Activated naive CD8-positive, alpha-beta T cell treated with anti-CD3 and anti-CD28 coated beads, Interleukin-2, amount 10 ng/mL, durations not matched to agents 7 days and 5 days (primary cell): ENCODE data around the gene MPHOSPH9. TPM values are rescaled to one million over a fixed set of nuclear protein-coding genes. Genes with fewer than 3 reads are reported as not detected.

Source experiments
- ATAC-seq: fragments of 150-1000 bp; cut with Tn5 transposase; one replicate; pipeline ENCODE4 v1.10.0; 2021; ENCODE audit warnings: low read depth, moderate library complexity
- POLR2A ChIA-PET: fragments of 350-600 bp; sonication (Branson Sonifier 250); formaldehyde crosslinking; loops from one replicate; lab custom pipeline; 2021; ENCODE audit warnings: antibody characterized with exemption; lab: Charles Lee
- DNase-seq: peaks from one replicate; pipeline ENCODE4 v3.0.0; 2021
- H3K27ac Mint-ChIP-seq: one replicate; pipeline ENCODE4 v1.8.0; 2022; ENCODE audit warnings: mild to moderate bottlenecking, mixed read lengths
- H3K27me3 Mint-ChIP-seq: one replicate; pipeline ENCODE4 v1.8.0; 2022; ENCODE audit warnings: mild to moderate bottlenecking, moderate library complexity, mixed read lengths
- H3K36me3 Mint-ChIP-seq: one replicate; pipeline ENCODE4 v1.8.0; 2021; ENCODE audit warnings: mild to moderate bottlenecking, mixed read lengths
- H3K4me1 Mint-ChIP-seq: one replicate; pipeline ENCODE4 v1.8.0; 2021; ENCODE audit warnings: mixed read lengths
- H3K4me3 Mint-ChIP-seq: one replicate; pipeline ENCODE4 v1.8.0; 2022; ENCODE audit warnings: mild to moderate bottlenecking, moderate library complexity, mixed read lengths
- H3K9me3 Mint-ChIP-seq: one replicate; pipeline ENCODE4 v1.8.0; 2021; ENCODE audit warnings: mixed read lengths
- total RNA-seq, 2 experiments: library from RNA; stranded (reverse); gene quantifications; one replicate each; pipeline ENCODE4 v1.2.3, GENCODE V29; 2021

The MPHOSPH9 gene
- total RNA-seq, 2 experiments from 2014 or later = 121 to 131 TPM

- H3K27ac Mint-ChIP-seq = no peak overlapping the region
- H3K4me1 Mint-ChIP-seq = peaks cover 17% of the 10 kb centered on the region
- H3K27me3 Mint-ChIP-seq = no peaks in the 10 kb centered on the region
- DNase-seq (no peak), ATAC-seq (peak; percentile 45)
- H3K36me3 Mint-ChIP-seq = peaks cover 6% of the 10 kb centered on the region
- H3K9me3 Mint-ChIP-seq = no peaks in the 10 kb centered on the region
- POLR2A ChIA-PET = interaction anchor here (0.5 to 2.4 kb wide), 3 partner anchors 11 to 93 kb away, joined by 3 to 7 read pairs (median 3); partner anchors contain the start of genes MPHOSPH9, MTRFR and PITPNM2
- H3K4me3 Mint-ChIP-seq = no peak overlapping the region
These were observed 92.8 kb downstream of the MPHOSPH9 start for GRCh38 chr12:123139926-123140675.

GRCh38 chr12:123135688-123136087 is 97.3 kb downstream of the MPHOSPH9 start:
- Mint-ChIP-seq H3K36me3 (peaks cover 9% of the 10 kb centered on the region), H3K27ac (no peak overlapping the region), H3K4me1 (peaks cover 33% of the 10 kb centered on the region), H3K27me3 (no peaks in the 10 kb centered on the region), H3K9me3 (no peaks in the 10 kb centered on the region), H3K4me3 (no peak overlapping the region)
- DNase-seq = no peak
- ATAC-seq = no peak
- POLR2A ChIA-PET = no interaction called here

- no peaks in the 10 kb centered on the region for H3K27me3 Mint-ChIP-seq
- peaks cover 9% of the 10 kb centered on the region for H3K36me3 Mint-ChIP-seq
- H3K4me1 Mint-ChIP-seq = peaks cover 27% of the 10 kb centered on the region
- DNase-seq = no peak
- no peak overlapping the region for H3K27ac Mint-ChIP-seq
- H3K9me3 Mint-ChIP-seq = no peaks in the 10 kb centered on the region
- ATAC-seq = no peak
- no peak overlapping the region for H3K4me3 Mint-ChIP-seq
- POLR2A ChIA-PET = no interaction called here
These were observed 98.1 kb downstream of the MPHOSPH9 start for GRCh38 chr12:123134826-123135225.

- no peaks in the 10 kb centered on the region for H3K9me3 Mint-ChIP-seq
- DNase-seq = no peak
- ATAC-seq = no peak
- no peaks in the 10 kb centered on the region for H3K27me3 Mint-ChIP-seq
- H3K4me3 Mint-ChIP-seq = no peak overlapping the region
- peaks cover 6% of the 10 kb centered on the region for H3K36me3 Mint-ChIP-seq
- H3K27ac Mint-ChIP-seq = no peak overlapping the region
- peaks cover 26% of the 10 kb centered on the region for H3K4me1 Mint-ChIP-seq
- POLR2A ChIA-PET = no interaction called here
These were observed 98.7 kb downstream of the MPHOSPH9 start for GRCh38 chr12:123134271-123134671.

GRCh38 chr12:123133701-123134100 is 99.2 kb downstream of the MPHOSPH9 start:
- POLR2A ChIA-PET = no interaction called here
- Mint-ChIP-seq H3K4me1 (peaks cover 26% of the 10 kb centered on the region), H3K27ac (no peak overlapping the region), H3K36me3 (peaks cover 6% of the 10 kb centered on the region), H3K27me3 (no peaks in the 10 kb centered on the region), H3K4me3 (no peak overlapping the region), H3K9me3 (no peaks in the 10 kb centered on the region)
- DNase-seq (no peak), ATAC-seq (no peak)

GRCh38 chr12:123132951-123133619 is 99.9 kb downstream of the MPHOSPH9 start:
- Mint-ChIP-seq H3K4me1 (peaks cover 26% of the 10 kb centered on the region), H3K27me3 (no peaks in the 10 kb centered on the region), H3K4me3 (no peak overlapping the region), H3K9me3 (no peaks in the 10 kb centered on the region), H3K36me3 (peaks cover 6% of the 10 kb centered on the region), H3K27ac (no peak overlapping the region)
- POLR2A ChIA-PET = interaction anchor here (1.5 to 2.7 kb wide), 4 partner anchors 13 to 89 kb away, joined by 4 to 12 read pairs (median 10); no protein-coding TSS in a partner anchor
- ATAC-seq = no peak
- no peak for DNase-seq

- H3K4me3 Mint-ChIP-seq = peak overlapping the region; percentile 79
- POLR2A ChIA-PET = interaction anchor here (0.6 to 2.7 kb wide), 14 partner anchors 9 to 357 kb away, joined by 3 to 12 read pairs (median 4); partner anchors contain the start of genes MPHOSPH9, MTRFR, PITPNM2 and SBNO1
- H3K36me3 Mint-ChIP-seq = peaks cover 6% of the 10 kb centered on the region
- DNase-seq (peak; percentile 66), ATAC-seq (peak; percentile 92)
- no peaks in the 10 kb centered on the region for H3K9me3 Mint-ChIP-seq
- peaks cover 26% of the 10 kb centered on the region for H3K4me1 Mint-ChIP-seq
- H3K27ac Mint-ChIP-seq = peak overlapping the region; percentile 89
- H3K27me3 Mint-ChIP-seq = no peaks in the 10 kb centered on the region
These were observed 101.0 kb downstream of the MPHOSPH9 start for GRCh38 chr12:123131879-123132402.

GRCh38 chr12:123131291-123131832 is 101.6 kb downstream of the MPHOSPH9 start:
- peaks cover 27% of the 10 kb centered on the region for H3K4me1 Mint-ChIP-seq

GRCh38 chr12:123129621-123130020 is 103.3 kb downstream of the MPHOSPH9 start:
- Mint-ChIP-seq H3K36me3 (peaks cover 3% of the 10 kb centered on the region), H3K4me3 (no peak overlapping the region), H3K27me3 (no peaks in the 10 kb centered on the region), H3K4me1 (peaks cover 27% of the 10 kb centered on the region), H3K27ac (no peak overlapping the region), H3K9me3 (no peaks in the 10 kb centered on the region)
- DNase-seq = no peak
- no peak for ATAC-seq
- POLR2A ChIA-PET = no interaction called here

More at GRCh38 chr12:123131291-123131832, 101.6 kb downstream of the MPHOSPH9 start:
- H3K4me3 Mint-ChIP-seq = peak overlapping the region; percentile 79
- H3K27ac Mint-ChIP-seq = peak overlapping the region; percentile 89
- POLR2A ChIA-PET = interaction anchor here (1.0 to 2.7 kb wide), 10 partner anchors 9 to 102 kb away, joined by 3 to 12 read pairs (median 4); partner anchors contain the start of genes MPHOSPH9, MTRFR and PITPNM2
- no peak for DNase-seq
- no peaks in the 10 kb centered on the region for H3K27me3 Mint-ChIP-seq
- H3K36me3 Mint-ChIP-seq = peaks cover 6% of the 10 kb centered on the region
- H3K9me3 Mint-ChIP-seq = no peaks in the 10 kb centered on the region
- peak; percentile 31 for ATAC-seq

GRCh38 chr12:123127182-123127495 is 105.8 kb downstream of the MPHOSPH9 start:
- no peaks in the 10 kb centered on the region for H3K9me3 Mint-ChIP-seq
- no peak overlapping the region for H3K4me3 Mint-ChIP-seq
- H3K4me1 Mint-ChIP-seq = peaks cover 28% of the 10 kb centered on the region
- POLR2A ChIA-PET = no interaction called here
- H3K27ac Mint-ChIP-seq = no peak overlapping the region
- DNase-seq (no peak), ATAC-seq (no peak)
- H3K27me3 Mint-ChIP-seq = no peaks in the 10 kb centered on the region
- H3K36me3 Mint-ChIP-seq = peaks cover 2% of the 10 kb centered on the region

GRCh38 chr12:123126294-123127181 is 106.4 kb downstream of the MPHOSPH9 start:
- Mint-ChIP-seq H3K4me3 (no peak overlapping the region), H3K4me1 (peaks cover 28% of the 10 kb centered on the region), H3K27ac (no peak overlapping the region), H3K9me3 (no peaks in the 10 kb centered on the region), H3K36me3 (no peaks in the 10 kb centered on the region), H3K27me3 (no peaks in the 10 kb centered on the region)
- no peak for ATAC-seq
- no peak for DNase-seq
- POLR2A ChIA-PET = no interaction called here

- peaks cover 45% of the 10 kb centered on the region for H3K4me1 Mint-ChIP-seq
- H3K36me3 Mint-ChIP-seq = peaks cover 1% of the 10 kb centered on the region
- H3K27ac Mint-ChIP-seq = peak overlapping the region; percentile 74
- H3K4me3 Mint-ChIP-seq = peak overlapping the region; percentile 48
- DNase-seq (no peak), ATAC-seq (no peak)
- POLR2A ChIA-PET = interaction anchor here (0.8 to 2.5 kb wide), 6 partner anchors 9 to 111 kb away, joined by 4 to 15 read pairs (median 6); partner anchors contain the start of gene MTRFR
- no peaks in the 10 kb centered on the region for H3K9me3 Mint-ChIP-seq
- no peaks in the 10 kb centered on the region for H3K27me3 Mint-ChIP-seq
These were observed 110.3 kb downstream of the MPHOSPH9 start for GRCh38 chr12:123122626-123123025.
